ENCODE measurements around the gene MCTP2.
"Not testable (repeated sequence)": the region's sequence is repeated elsewhere in the genome, so short reads cannot be mapped to it uniquely, and the experiment has no call there.

The MCTP2 gene

GRCh38 chr15:94235041-94235440 is 3.7 kb downstream of the MCTP2 start:
- no CpG with 5 or more reads among the region's 14 CpGs for WGBS (ENCODE audit: insufficient coverage, insufficient read length)
- DNase-seq (ENCODE audit: low read depth, low spot score): no peak

DNA sequence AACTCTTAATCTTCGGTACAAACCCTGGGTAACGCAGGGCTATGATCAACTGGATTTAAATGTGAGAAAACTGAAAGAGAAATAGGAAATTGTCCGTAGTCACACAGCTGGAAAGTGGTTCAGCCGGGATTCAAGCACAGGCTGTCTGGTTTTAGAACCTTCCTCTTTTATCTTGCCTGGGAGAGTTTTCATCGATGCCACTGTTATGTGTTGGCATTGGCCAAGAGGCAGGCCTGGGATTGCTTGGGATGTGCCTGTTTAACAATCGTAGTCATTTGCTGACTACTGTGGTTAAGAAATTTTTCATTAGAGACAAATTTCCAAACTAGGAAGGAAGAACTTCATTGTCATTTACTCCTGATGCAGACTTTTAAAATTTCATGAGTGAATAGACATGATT is 4.3 kb downstream of the MCTP2 start:
- DNase-seq (ENCODE audit: low read depth, low spot score): no peak
- Histone ChIP-seq H3K36me3 (ENCODE audit: control insufficient read depth, insufficient read depth, low read length) (no peaks in the 10 kb centered on the region), H3K9me3 (ENCODE audit: control insufficient read depth, insufficient read depth, low read length) (no peaks in the 10 kb centered on the region), H3K4me3 (ENCODE audit: low read length) (no peak overlapping the region), H3K27ac (ENCODE audit: low read length) (no peak overlapping the region), H3K27me3 (ENCODE audit: control insufficient read depth, insufficient read depth, low read length) (no peaks in the 10 kb centered on the region), H3K4me1 (ENCODE audit: control insufficient read depth, insufficient read depth, low read length) (no peaks in the 10 kb centered on the region)
- no CpG with 5 or more reads among the region's 6 CpGs for WGBS (ENCODE audit: insufficient coverage, insufficient read length)

More at GRCh38 chr15:94235041-94235440, 3.7 kb downstream of the MCTP2 start:
- Histone ChIP-seq H3K27ac (ENCODE audit: low read length) (no peak overlapping the region), H3K27me3 (ENCODE audit: control insufficient read depth, insufficient read depth, low read length) (peaks cover 3% of the 10 kb centered on the region; the same call in 1 of the 2 replicates), H3K9me3 (ENCODE audit: control insufficient read depth, insufficient read depth, low read length) (no peaks in the 10 kb centered on the region), H3K4me1 (ENCODE audit: control insufficient read depth, insufficient read depth, low read length) (no peaks in the 10 kb centered on the region), H3K4me3 (ENCODE audit: low read length) (no peak overlapping the region), H3K36me3 (ENCODE audit: control insufficient read depth, insufficient read depth, low read length) (no peaks in the 10 kb centered on the region)

- Histone ChIP-seq H3K4me1 (ENCODE audit: control insufficient read depth, insufficient read depth, low read length) (no peaks in the 10 kb centered on the region), H3K36me3 (ENCODE audit: control insufficient read depth, insufficient read depth, low read length) (no peaks in the 10 kb centered on the region), H3K27me3 (ENCODE audit: control insufficient read depth, insufficient read depth, low read length) (no peaks in the 10 kb centered on the region), H3K9me3 (ENCODE audit: control insufficient read depth, insufficient read depth, low read length) (no peaks in the 10 kb centered on the region), H3K27ac (ENCODE audit: low read length) (no peak overlapping the region), H3K4me3 (ENCODE audit: low read length) (no peak overlapping the region)
- WGBS (ENCODE audit: insufficient coverage, insufficient read length): no CpG with 5 or more reads among the region's 4 CpGs
- no peak for DNase-seq (ENCODE audit: low read depth, low spot score)
These were observed 5.2 kb downstream of the MCTP2 start for GRCh38 chr15:94236608-94237007.

- no CpG with 5 or more reads among the region's 8 CpGs for WGBS (ENCODE audit: insufficient coverage, insufficient read length)
- Histone ChIP-seq H3K27me3 (ENCODE audit: control insufficient read depth, insufficient read depth, low read length) (no peaks in the 10 kb centered on the region), H3K4me1 (ENCODE audit: control insufficient read depth, insufficient read depth, low read length) (no peaks in the 10 kb centered on the region), H3K27ac (ENCODE audit: low read length) (no peak overlapping the region), H3K4me3 (ENCODE audit: low read length) (no peak overlapping the region), H3K9me3 (ENCODE audit: control insufficient read depth, insufficient read depth, low read length) (no peaks in the 10 kb centered on the region), H3K36me3 (ENCODE audit: control insufficient read depth, insufficient read depth, low read length) (no peaks in the 10 kb centered on the region)
- DNase-seq (ENCODE audit: low read depth, low spot score): no peak
These were observed 6.5 kb downstream of the MCTP2 start for GRCh38 chr15:94237903-94238302.

DNA sequence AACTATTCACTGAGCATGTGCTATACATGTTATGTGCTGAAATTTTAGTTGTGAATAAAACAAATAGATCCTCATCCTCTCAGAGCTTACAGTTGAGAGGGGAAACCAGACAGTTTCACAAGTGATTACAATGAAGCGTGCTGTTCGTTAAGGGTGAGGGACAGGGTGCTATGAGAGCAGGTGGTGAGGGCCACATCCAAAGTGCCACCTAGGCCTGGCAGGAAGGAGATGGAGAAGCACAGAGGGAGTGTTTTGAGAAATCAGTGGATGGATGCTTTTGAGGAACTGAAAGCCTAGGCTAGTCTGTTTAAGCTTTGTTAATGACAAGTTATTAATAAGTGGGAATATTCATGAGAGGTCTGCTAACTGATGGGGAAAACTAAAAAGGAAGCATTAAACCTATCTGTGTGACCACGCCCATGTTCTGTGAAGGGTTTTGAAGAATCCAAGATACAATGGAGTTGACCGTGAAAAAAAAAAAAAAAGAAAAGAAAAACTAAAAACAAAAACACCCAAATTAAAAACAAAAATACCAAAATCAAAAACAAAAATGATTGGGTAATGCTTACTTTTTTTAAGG is 7.3 kb downstream of the MCTP2 start:
- Histone ChIP-seq H3K27me3 (ENCODE audit: control insufficient read depth, insufficient read depth, low read length) (no peaks in the 10 kb centered on the region), H3K27ac (ENCODE audit: low read length) (no peak overlapping the region), H3K4me3 (ENCODE audit: low read length) (no peak overlapping the region), H3K4me1 (ENCODE audit: control insufficient read depth, insufficient read depth, low read length) (no peaks in the 10 kb centered on the region), H3K9me3 (ENCODE audit: control insufficient read depth, insufficient read depth, low read length) (no peaks in the 10 kb centered on the region), H3K36me3 (ENCODE audit: control insufficient read depth, insufficient read depth, low read length) (no peaks in the 10 kb centered on the region)
- no peak for DNase-seq (ENCODE audit: low read depth, low spot score)
- WGBS (ENCODE audit: insufficient coverage, insufficient read length): no CpG with 5 or more reads among the region's 4 CpGs

- Histone ChIP-seq H3K4me3 (ENCODE audit: low read length) (no peak overlapping the region), H3K9me3 (ENCODE audit: control insufficient read depth, insufficient read depth, low read length) (no peaks in the 10 kb centered on the region), H3K4me1 (ENCODE audit: control insufficient read depth, insufficient read depth, low read length) (no peaks in the 10 kb centered on the region), H3K36me3 (ENCODE audit: control insufficient read depth, insufficient read depth, low read length) (no peaks in the 10 kb centered on the region), H3K27me3 (ENCODE audit: control insufficient read depth, insufficient read depth, low read length) (no peaks in the 10 kb centered on the region), H3K27ac (ENCODE audit: low read length) (no peak overlapping the region)
- WGBS (ENCODE audit: insufficient coverage, insufficient read length): no CpG with 5 or more reads among the region's 2 CpGs
- DNase-seq (ENCODE audit: low read depth, low spot score): no peak
These were observed 8.1 kb downstream of the MCTP2 start for GRCh38 chr15:94239474-94239873.

DNA sequence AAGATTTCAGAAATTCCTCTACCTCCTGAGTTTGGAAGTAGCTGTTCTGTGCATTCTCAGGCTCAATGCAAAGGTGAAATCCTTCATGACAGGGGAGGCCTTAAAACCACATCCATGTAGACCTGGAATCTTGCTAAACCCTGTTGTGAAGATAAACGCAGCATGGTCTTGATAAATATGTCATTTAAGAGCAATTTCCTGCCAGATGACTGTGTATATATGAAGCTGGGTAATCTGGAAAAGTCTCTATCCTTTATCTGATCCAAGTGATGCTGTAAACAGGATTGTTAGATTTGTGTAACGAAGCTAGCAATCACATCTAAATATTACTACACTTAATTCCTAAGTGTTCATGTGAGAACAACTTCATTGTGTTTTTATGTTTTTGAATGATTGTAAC is 9.1 kb downstream of the MCTP2 start:
- WGBS (ENCODE audit: insufficient coverage, insufficient read length): no CpG with 5 or more reads among the region's 2 CpGs
- Histone ChIP-seq H3K9me3 (ENCODE audit: control insufficient read depth, insufficient read depth, low read length) (no peaks in the 10 kb centered on the region), H3K27ac (ENCODE audit: low read length) (no peak overlapping the region), H3K36me3 (ENCODE audit: control insufficient read depth, insufficient read depth, low read length) (no peaks in the 10 kb centered on the region), H3K27me3 (ENCODE audit: control insufficient read depth, insufficient read depth, low read length) (no peaks in the 10 kb centered on the region), H3K4me1 (ENCODE audit: control insufficient read depth, insufficient read depth, low read length) (no peaks in the 10 kb centered on the region), H3K4me3 (ENCODE audit: low read length) (no peak overlapping the region)
- DNase-seq (ENCODE audit: low read depth, low spot score): no peak

DNA sequence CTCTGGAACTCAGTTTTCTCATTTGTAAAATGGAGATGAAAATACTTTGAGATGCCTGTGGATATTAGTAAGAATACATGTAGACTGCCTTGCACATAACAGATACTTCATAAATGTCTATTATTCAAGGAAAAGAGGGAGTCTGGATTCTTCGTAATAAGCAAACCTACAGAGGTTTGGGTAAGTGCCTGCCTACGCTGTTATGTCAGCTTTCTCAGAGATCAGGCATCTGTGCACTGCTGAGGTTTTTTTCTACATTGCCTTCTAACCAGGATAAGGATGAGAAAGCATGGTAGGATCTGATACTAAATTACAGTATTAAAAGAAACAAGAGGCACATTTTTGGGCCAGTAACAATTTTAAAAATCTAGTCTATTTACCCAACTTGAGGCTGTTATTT is 10.9 kb downstream of the MCTP2 start:
- DNase-seq (ENCODE audit: low read depth, low spot score): no peak
- H3K36me3 ChIP-seq (ENCODE audit: control insufficient read depth, insufficient read depth, low read length): no peaks in the 10 kb centered on the region
- H3K9me3 ChIP-seq (ENCODE audit: control insufficient read depth, insufficient read depth, low read length): no peaks in the 10 kb centered on the region
- no peaks in the 10 kb centered on the region for H3K27me3 ChIP-seq (ENCODE audit: control insufficient read depth, insufficient read depth, low read length)
- no peak overlapping the region for H3K27ac ChIP-seq (ENCODE audit: low read length)
- WGBS (ENCODE audit: insufficient coverage, insufficient read length): no CpG with 5 or more reads among the region's 2 CpGs
- no peak overlapping the region for H3K4me3 ChIP-seq (ENCODE audit: low read length)
- H3K4me1 ChIP-seq (ENCODE audit: control insufficient read depth, insufficient read depth, low read length): no peaks in the 10 kb centered on the region

- not testable (repeated sequence) for H3K27ac ChIP-seq (ENCODE audit: low read length); DNase-seq (ENCODE audit: low read depth, low spot score); H3K36me3 ChIP-seq (ENCODE audit: control insufficient read depth, insufficient read depth, low read length); H3K9me3 ChIP-seq (ENCODE audit: control insufficient read depth, insufficient read depth, low read length); H3K4me1 ChIP-seq (ENCODE audit: control insufficient read depth, insufficient read depth, low read length); H3K27me3 ChIP-seq (ENCODE audit: control insufficient read depth, insufficient read depth, low read length); H3K4me3 ChIP-seq (ENCODE audit: low read length)
- WGBS (ENCODE audit: insufficient coverage, insufficient read length): no CpG with 5 or more reads among the region's 33 CpGs
These were observed 11.6 kb downstream of the MCTP2 start for GRCh38 chr15:94243003-94243402.

- H3K4me3 ChIP-seq (ENCODE audit: low read length): no peak overlapping the region
- no peak for DNase-seq (ENCODE audit: low read depth, low spot score)
- WGBS (ENCODE audit: insufficient coverage, insufficient read length): no CpG with 5 or more reads among the region's 24 CpGs
- no peak overlapping the region for H3K27ac ChIP-seq (ENCODE audit: low read length)
- H3K9me3 ChIP-seq (ENCODE audit: control insufficient read depth, insufficient read depth, low read length): no peaks in the 10 kb centered on the region
- H3K27me3 ChIP-seq (ENCODE audit: control insufficient read depth, insufficient read depth, low read length): no peaks in the 10 kb centered on the region
- no peaks in the 10 kb centered on the region for H3K4me1 ChIP-seq (ENCODE audit: control insufficient read depth, insufficient read depth, low read length)
- H3K36me3 ChIP-seq (ENCODE audit: control insufficient read depth, insufficient read depth, low read length): no peaks in the 10 kb centered on the region
These were observed 12.1 kb downstream of the MCTP2 start for GRCh38 chr15:94243418-94243817.

- DNase-seq (ENCODE audit: low read depth, low spot score): no peak
- no peak overlapping the region for H3K4me3 ChIP-seq (ENCODE audit: low read length)
- no CpG with 5 or more reads among the region's 4 CpGs for WGBS (ENCODE audit: insufficient coverage, insufficient read length)
- H3K9me3 ChIP-seq (ENCODE audit: control insufficient read depth, insufficient read depth, low read length): no peaks in the 10 kb centered on the region
- H3K4me1 ChIP-seq (ENCODE audit: control insufficient read depth, insufficient read depth, low read length): no peaks in the 10 kb centered on the region
- H3K36me3 ChIP-seq (ENCODE audit: control insufficient read depth, insufficient read depth, low read length): no peaks in the 10 kb centered on the region
- no peaks in the 10 kb centered on the region for H3K27me3 ChIP-seq (ENCODE audit: control insufficient read depth, insufficient read depth, low read length)
- no peak overlapping the region for H3K27ac ChIP-seq (ENCODE audit: low read length)
These were observed 14.7 kb downstream of the MCTP2 start for GRCh38 chr15:94246016-94246415.

All from iPS DF 6.9 (cell line).